Thoracic aorta (tissue), 2 donors: ENCODE measurements around the gene GAS1. TPM values are rescaled to one million over a fixed set of nuclear protein-coding genes. Genes with fewer than 3 reads are reported as not detected.

Source experiments
- ATAC-seq: fragments of 150-250 bp; one replicate; pipeline ENCODE4 v1.8.0; 2017; ENCODE audit warnings: low read depth; ENCODE audit not compliant: insufficient number of reproducible peaks, low FRiP score
- DNase-seq: peaks from one replicate; pipeline ENCODE4 v3.0.0-alpha.2; 2020; ENCODE audit warnings: low spot score
- H3K27ac ChIP-seq, 2 donors: fragments of 200-600 bp; sonication (generic); 1 replicate in 1 of 2; 2 replicates in 1 of 2; pipeline ENCODE4 v1.5.1; 2016; ENCODE audit warnings: mild to moderate bottlenecking in 2 of 2, moderate library complexity in 2 of 2
- H3K27me3 ChIP-seq: fragments of 200-600 bp; sonication (generic); replicated peaks from 2 replicates; pipeline ENCODE4 v1.6.0; 2016; ENCODE audit warnings: mild to moderate bottlenecking; ENCODE audit not compliant: insufficient read depth
- H3K36me3 ChIP-seq: fragments of 200-600 bp; sonication (generic); one replicate; pipeline ENCODE4 v1.5.1; 2016
- H3K4me1 ChIP-seq, 2 donors: fragments of 200-600 bp; sonication (generic); 1 replicate in 1 of 2; 2 replicates in 1 of 2; pipeline versions ENCODE4 v1.5.1 to v1.6.0; 2016; ENCODE audit warnings: low read depth in 2 of 2, mild to moderate bottlenecking in 1 of 2; ENCODE audit not compliant: control insufficient read depth in 1 of 2
- H3K4me3 ChIP-seq: fragments of 200-600 bp; sonication (generic); 2 replicates; pipeline ENCODE4 v1.5.1; 2016; ENCODE audit warnings: mild to moderate bottlenecking
- H3K9me3 ChIP-seq: fragments of 200-600 bp; sonication (generic); 2 replicates; pipeline ENCODE4 v1.5.1; 2016
- CTCF ChIP-seq: fragments of 200-600 bp; sonication (generic); IDR thresholded peaks from one replicate; pipeline ENCODE4 v1.5.1; 2019; ENCODE audit warnings: antibody characterized with exemption
- total RNA-seq, 2 donors: library from RNA; depleted of rRNA; stranded (reverse); fragments of >200 nt; gene quantifications; one replicate each; pipeline versions ENCODE4 v1.1.0 to v1.2.3, GENCODE V29; 2016

GAS1 gene
- total RNA-seq, 2 donors from 2014 or later, result 47.6 to 108 TPM

- ATAC-seq, result no peak
Observed at GRCh38 chr9:86909388-86909787, 37.9 kb downstream of the GAS1 start.

GRCh38 chr9:86908261-86908660 lies 39.0 kb downstream of the GAS1 start:
- peaks cover 0 to 9% of the 10 kb centered on the region in 2 donors for H3K4me1 ChIP-seq
- DNase-seq (no peak), ATAC-seq (no peak)
- no peaks in the 10 kb centered on the region for H3K36me3 ChIP-seq
- TF ChIP-seq CTCF, result no peak
- H3K27me3 ChIP-seq, result no peaks in the 10 kb centered on the region
- H3K9me3 ChIP-seq, result no peaks in the 10 kb centered on the region
- no peak overlapping the region for H3K4me3 ChIP-seq
- H3K27ac ChIP-seq, result no peak overlapping the region

More at GRCh38 chr9:86909388-86909787, 37.9 kb downstream of the GAS1 start:
- Histone ChIP-seq H3K27me3 (no peaks in the 10 kb centered on the region), H3K4me1 (peaks cover 0 to 9% of the 10 kb centered on the region in 2 donors), H3K9me3 (no peaks in the 10 kb centered on the region), H3K4me3 (no peak overlapping the region), H3K27ac (no peak overlapping the region), H3K36me3 (no peaks in the 10 kb centered on the region)
- TF ChIP-seq CTCF, result no peak
- DNase-seq, result no peak

GRCh38 chr9:86907346-86907745 lies 40.0 kb downstream of the GAS1 start:
- no peak for ATAC-seq
- H3K4me1 ChIP-seq, result peaks cover 6 to 9% of the 10 kb centered on the region in 2 donors
- no peak for TF ChIP-seq CTCF

GRCh38 chr9:86903734-86904085 lies 43.6 kb downstream of the GAS1 start:
- Histone ChIP-seq H3K27ac (no peak overlapping the region), H3K4me1 (peaks cover 0 to 6% of the 10 kb centered on the region in 2 donors), H3K4me3 (no peak overlapping the region), H3K27me3 (no peaks in the 10 kb centered on the region), H3K36me3 (no peaks in the 10 kb centered on the region), H3K9me3 (no peaks in the 10 kb centered on the region)
- no peak for TF ChIP-seq CTCF
- ATAC-seq (no peak), DNase-seq (no peak)

More at GRCh38 chr9:86907346-86907745, 40.0 kb downstream of the GAS1 start:
- no peak for DNase-seq
- H3K4me3 ChIP-seq, result no peak overlapping the region
- no peaks in the 10 kb centered on the region for H3K9me3 ChIP-seq
- no peaks in the 10 kb centered on the region for H3K27me3 ChIP-seq
- H3K27ac ChIP-seq, result no peak overlapping the region
- H3K36me3 ChIP-seq, result no peaks in the 10 kb centered on the region

- ATAC-seq (no peak), DNase-seq (no peak)
- no peak overlapping the region for H3K27ac ChIP-seq
- no peak for TF ChIP-seq CTCF
- H3K27me3 ChIP-seq, result no peaks in the 10 kb centered on the region
- no peaks in the 10 kb centered on the region for H3K9me3 ChIP-seq
- H3K4me1 ChIP-seq, result peaks cover 0 to 6% of the 10 kb centered on the region in 2 donors
- peak overlapping the region; percentile 47 for H3K4me3 ChIP-seq
- no peaks in the 10 kb centered on the region for H3K36me3 ChIP-seq
Observed at GRCh38 chr9:86902991-86903733, 44.1 kb downstream of the GAS1 start.
